Kasumi-1 (cell line): ENCODE data around the gene ITIH6.
"Not testable (repeated sequence)": the region's sequence is repeated elsewhere in the genome, so short reads cannot be mapped to it uniquely, and the experiment has no call there.

ENCODE experiments used
- DNase-seq, 2 experiments: peaks; one replicate each; lab custom pipeline; 2025; lab: John Stamatoyannopoulos, UW

The ITIH6 gene

DNA sequence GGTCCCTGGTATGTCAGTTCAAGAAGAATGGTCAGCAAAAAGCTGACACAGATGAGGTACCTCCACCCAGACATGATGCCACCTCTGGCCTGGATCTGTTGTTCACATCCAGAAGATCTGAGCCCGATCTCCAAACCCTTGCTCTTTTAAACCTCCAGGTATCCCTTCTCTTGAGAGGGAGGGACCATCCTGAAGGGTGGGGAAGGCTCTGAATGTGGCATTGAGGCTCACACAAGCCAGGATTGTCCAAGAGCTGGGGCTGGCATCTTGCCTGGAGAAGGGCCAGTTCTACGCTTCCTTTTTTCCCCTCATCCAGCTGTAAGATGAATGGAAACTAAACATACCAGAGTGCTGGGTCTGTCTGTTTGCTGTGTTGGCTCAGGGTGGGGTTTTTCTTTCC lies at the start of gene ITIH6:
TSS of gene ITIH6 (minus strand) at position 119 of the 400 bp plus-strand sequence. CDS start at position 74, 45 bp downstream.
- no peak for DNase-seq

- DNase-seq: not testable (repeated sequence)
Observed at GRCh38 chrX:54847700-54848099, 49.6 kb upstream of the ITIH6 start.

DNA sequence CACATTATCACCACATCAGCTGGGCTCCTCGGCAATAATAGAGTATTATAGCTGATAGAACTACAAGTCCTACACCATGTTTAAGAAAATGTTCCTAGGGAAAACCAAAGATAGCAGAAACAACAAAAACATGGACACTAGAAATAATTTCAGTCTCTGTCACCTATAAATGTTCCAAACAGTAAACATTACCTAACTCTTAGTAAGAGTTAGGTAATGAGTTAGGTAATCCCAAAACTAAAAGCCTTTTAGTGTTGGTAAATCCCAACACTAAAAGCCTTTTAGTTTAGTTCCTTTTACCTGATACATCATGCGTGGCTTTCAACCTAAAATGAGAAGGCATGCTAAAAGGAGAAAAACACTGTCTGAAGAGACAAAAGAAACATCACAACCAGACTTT lies 45.0 kb upstream of the ITIH6 start:
- no peak for DNase-seq

- DNase-seq: no peak
Observed at GRCh38 chrX:54842607-54843006, 44.6 kb upstream of the ITIH6 start.

DNA sequence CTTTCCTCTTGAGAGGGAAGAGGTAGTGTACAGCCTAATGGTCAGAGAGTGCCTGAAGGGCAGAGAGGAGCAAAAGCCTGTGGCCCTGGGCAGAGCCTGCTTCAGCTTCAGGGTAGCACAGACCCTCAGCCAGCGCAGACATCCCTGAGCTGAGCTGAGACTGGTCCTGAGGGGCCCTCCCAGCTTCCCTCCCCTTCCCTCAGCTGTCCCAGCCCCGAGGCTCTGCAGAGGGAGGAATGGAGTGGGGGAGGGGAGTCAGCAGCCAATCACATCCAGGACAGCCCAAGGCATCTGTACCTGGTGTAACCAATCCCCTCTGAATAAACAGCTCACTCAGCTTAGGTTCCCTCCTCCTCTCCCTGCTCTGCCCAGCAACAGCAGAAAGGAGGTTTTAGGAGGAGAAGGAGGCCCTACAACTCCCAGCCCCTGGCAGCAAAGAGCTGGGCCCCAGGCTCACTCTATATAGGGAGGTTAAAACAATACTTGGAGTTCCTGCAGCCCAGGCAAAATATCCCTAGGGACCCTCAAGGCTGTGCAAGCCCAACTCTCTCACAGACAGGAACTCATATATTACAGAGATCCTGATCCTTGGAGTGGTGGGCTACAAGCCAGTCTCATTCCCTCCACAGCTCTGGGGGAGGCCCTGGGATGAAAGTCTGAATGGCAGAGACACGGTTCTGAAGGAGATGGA lies 43.3 kb upstream of the ITIH6 start:
- DNase-seq: not testable (repeated sequence)

- no peak for DNase-seq
Observed at GRCh38 chrX:54838583-54838982, 40.5 kb upstream of the ITIH6 start.

DNA sequence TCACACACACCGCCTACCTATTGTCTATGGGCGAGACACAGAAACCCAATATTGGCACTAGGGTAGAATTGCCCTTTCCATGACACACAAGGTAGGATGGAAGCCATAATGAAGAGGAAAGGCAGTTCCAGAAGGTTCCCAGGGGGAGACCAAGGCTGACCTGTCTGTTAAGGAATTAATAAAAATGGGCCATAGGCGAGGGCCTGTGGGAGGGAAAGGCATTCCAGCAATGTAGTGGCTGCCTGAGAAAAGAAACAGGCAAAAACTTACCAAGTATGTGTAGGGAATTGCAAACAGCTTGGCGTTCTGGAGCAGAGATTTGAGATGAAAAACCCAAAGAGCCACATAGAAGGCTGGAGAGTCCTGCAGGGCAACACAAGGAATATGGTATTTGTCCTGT lies 28.5 kb upstream of the ITIH6 start:
- no peak for DNase-seq

DNA sequence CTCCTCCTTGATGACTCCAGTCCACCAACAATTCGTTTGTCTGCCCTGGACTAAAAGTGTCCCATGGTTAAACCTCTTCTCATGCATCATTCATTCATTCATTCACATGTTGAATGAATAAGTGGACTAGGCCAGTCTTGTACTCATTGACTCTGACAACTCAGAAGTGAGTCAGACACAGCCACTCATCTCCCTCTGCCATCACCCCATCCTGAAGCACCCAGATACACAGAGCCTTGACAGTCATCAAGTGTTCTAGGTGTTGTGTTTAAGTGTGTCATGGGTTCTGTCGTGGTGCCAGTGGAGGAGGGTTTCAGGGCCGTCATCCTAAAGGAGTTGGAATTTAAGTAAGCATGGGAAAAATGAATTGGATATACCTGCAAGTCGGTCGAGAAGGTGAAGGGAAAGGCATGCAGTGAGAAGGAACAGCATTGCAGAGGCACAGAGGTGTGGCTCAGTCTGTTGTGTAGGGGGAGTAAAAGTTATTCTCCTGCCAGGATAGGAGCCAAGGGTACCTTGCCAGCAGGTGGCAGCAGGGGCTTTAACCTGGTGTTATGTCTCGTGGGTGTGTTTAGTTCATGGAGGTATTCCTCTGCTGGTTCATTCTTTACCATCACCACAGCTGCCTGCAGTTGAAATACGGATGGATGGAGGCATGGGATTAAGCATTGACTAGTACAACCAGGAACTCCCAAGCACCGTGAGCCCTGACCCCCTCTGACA lies 27.8 kb upstream of the ITIH6 start:
- DNase-seq: no peak

DNA sequence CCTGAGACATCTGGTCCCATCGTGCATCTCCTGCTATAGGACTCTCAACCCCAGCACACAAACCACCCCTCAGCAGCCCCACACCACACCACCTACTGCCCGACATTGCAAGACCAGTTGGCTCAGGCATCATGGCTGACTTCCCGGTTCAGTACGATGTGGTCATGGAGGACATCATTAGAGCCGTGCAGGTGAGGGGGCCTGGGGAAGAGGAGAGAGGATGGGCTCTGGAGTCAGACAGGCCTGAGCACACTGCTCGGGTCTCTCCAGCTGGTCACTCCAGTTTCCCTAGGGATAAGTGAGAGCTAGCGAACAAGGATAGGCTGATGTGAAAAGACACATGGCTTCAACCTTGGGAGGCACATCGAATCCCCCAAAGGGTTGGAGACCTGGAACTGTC lies 26.7 kb upstream of the ITIH6 start:
- no peak for DNase-seq

DNA sequence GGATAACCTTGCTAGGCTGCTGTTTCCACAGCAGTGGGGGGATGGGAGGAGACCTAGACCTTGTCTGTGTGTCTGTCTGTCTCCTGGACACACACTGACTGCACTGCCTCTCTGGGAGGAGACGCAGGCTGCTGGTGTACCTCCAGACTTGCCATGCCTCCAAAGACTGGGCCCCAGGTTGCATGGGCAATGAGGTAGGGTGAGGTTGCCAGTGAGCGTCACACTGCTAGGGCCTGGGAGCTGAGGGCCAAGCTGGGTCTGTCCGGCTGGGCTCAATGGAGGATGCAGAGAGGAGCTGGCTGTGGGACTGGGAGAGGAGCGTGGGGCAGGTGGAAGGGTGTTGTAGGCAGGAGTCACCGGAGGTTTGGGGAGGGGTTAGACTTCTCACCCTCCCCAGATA lies 26.1 kb upstream of the ITIH6 start:
- no peak for DNase-seq

- no peak for DNase-seq
Observed at GRCh38 chrX:54821310-54821709, 23.3 kb upstream of the ITIH6 start.

DNA sequence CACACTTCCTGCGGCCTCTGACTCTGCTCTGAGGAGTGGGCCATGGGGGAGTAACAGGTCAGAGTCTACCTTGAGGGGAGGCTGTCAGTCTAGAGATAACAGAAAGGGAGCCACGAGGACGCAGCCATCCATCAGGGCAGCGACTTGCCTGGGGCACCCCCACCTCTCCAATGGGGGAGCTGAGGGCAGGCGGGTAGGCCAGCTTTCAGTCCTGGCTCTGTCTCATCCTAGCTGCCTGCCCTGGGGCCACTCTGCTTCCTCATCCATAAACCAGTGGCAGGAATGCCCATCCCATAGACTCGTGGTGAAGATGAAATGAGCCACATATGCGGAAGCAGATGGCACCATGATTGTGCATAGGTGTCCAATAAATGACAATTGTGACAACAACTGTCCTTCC lies 22.7 kb upstream of the ITIH6 start:
- no peak for DNase-seq

DNA sequence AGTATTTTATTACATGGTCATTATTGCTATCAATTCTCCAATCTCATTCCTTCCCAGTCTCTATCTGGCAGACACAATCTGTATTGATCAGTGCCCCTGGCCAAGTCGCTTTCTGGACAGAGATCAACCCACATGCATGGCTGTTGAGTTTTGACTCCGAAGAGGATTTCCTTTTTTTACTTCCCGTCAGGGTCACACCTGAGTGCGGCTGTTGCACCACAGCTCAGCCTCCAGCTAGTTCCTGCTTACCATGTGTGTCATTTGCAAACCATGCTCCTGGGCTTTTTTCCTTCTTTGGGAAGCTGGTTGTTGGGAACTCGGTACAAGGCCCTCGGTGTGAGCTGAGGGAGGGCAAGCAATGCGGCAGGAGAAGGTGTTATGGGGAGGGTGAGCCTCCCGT lies 21.1 kb upstream of the ITIH6 start:
- no peak for DNase-seq

DNA sequence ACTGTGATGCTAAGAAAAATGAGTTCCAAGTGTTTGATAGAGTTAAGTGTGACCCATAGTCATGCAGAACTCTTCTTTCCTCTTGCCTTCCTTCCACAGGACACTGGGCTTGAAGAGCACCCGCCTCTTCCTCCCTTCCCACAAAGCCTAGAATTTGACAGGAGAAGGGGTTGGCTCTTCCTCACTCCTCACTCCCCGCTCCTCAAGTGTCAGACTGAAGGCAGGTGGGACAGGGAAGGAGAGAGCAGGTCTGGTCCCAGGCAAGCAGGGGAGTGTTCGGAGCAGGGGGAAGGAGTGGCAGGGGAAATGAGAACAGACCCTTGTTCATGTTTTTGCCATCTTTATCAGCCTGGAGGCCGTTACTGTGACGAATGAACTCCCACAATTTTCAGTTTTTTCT lies 20.2 kb upstream of the ITIH6 start:
- DNase-seq: no peak

GRCh38 chrX:54817220-54817820 lies 19.3 kb upstream of the ITIH6 start:
- DNase-seq: no peak

DNA sequence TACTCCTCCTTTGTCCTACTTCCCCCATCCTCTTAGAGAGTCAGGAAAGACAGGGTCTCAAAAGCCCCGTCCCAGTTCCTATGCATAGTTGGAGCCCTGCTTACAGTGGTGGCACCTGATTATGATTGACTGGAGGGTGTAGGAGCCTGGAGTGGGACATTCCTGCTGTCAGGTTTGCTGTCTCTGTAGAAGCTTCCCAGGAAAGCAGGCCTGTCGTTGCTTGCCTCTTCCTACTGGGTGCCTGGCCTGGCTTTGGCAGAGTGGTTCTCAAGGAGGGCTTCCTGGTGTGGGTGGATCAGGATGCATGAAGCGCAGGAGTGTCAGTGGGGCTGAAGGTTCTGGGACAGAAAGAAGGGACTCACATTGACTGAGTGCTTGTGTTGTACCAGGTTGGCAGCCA lies 14.3 kb upstream of the ITIH6 start:
- no peak for DNase-seq

GRCh38 chrX:54811301-54811885 lies 13.3 kb upstream of the ITIH6 start:
- no peak for DNase-seq

DNA sequence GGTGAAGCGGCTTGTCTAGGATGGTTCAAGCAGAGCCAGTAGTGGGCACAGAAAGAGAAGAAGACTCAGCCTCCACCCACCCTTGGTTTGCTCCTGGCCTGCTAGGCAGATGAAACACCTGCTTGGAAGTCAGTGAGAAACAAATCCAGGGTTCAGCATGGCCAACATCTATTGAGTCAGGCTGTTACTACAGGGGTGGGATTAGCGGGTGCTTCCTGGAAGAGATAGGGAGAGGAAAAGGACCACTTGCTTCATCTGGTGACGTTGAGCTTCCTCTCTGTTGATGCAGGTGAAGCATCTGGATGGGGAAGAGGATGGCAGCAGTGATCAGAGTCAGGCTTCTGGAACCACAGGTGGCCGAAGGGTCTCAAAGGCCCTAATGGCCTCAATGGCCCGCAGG lies 12.5 kb upstream of the ITIH6 start:
- no peak for DNase-seq

- peak; percentile 87 to 88 for DNase-seq
Observed at GRCh38 chrX:54808605-54809483, 10.8 kb upstream of the ITIH6 start.

- peak; percentile 13 to 17 for DNase-seq
Observed at GRCh38 chrX:54808109-54808604, 10.1 kb upstream of the ITIH6 start.

- peak in 1 of 2 experiments; percentile 38 for DNase-seq
Observed at GRCh38 chrX:54807524-54808108, 9.6 kb upstream of the ITIH6 start, which contains the start of gene MAGED2. TSS of gene MAGED2 (plus strand) at chrX:54807745. CDS start at chrX:54809332, 1,587 bp downstream.
